Measurements from ENCODE around the gene TRMT44.
"Not testable (repeated sequence)": the region's sequence is repeated elsewhere in the genome, so short reads cannot be mapped to it uniquely, and the experiment has no call there.

TRMT44 gene

GRCh38 chr4:8420151-8420550, 20.4 kb upstream of the TRMT44 start:
- not testable (repeated sequence) for H3K27me3 ChIP-seq (ENCODE audit: insufficient read depth, low read length); H3K4me1 ChIP-seq (ENCODE audit: insufficient read depth, low read length); H3K36me3 ChIP-seq (ENCODE audit: insufficient read depth, low read length); H3K9ac ChIP-seq (ENCODE audit: low read depth, low read length); H3K4me3 ChIP-seq (ENCODE audit: low read length); H3K27ac ChIP-seq (ENCODE audit: low read depth, low read length); H3K9me3 ChIP-seq (ENCODE audit: insufficient read depth, low read depth, low read length)

GRCh38 chr4:8422327-8422726, 18.2 kb upstream of the TRMT44 start:
- Histone ChIP-seq H3K27me3 (ENCODE audit: insufficient read depth, low read length) (no peaks in the 10 kb centered on the region), H3K27ac (ENCODE audit: low read depth, low read length) (no peak overlapping the region), H3K36me3 (ENCODE audit: insufficient read depth, low read length) (no peaks in the 10 kb centered on the region), H3K4me1 (ENCODE audit: insufficient read depth, low read length) (no peaks in the 10 kb centered on the region), H3K9ac (ENCODE audit: low read depth, low read length) (no peak overlapping the region), H3K4me3 (ENCODE audit: low read length) (no peak overlapping the region), H3K9me3 (ENCODE audit: insufficient read depth, low read depth, low read length) (no peaks in the 10 kb centered on the region)
- 86% methylated on average over 4 of the region's 4 CpGs for WGBS

GRCh38 chr4:8422786-8423185, 17.8 kb upstream of the TRMT44 start:
- Histone ChIP-seq H3K9ac (ENCODE audit: low read depth, low read length) (no peak overlapping the region), H3K27me3 (ENCODE audit: insufficient read depth, low read length) (no peaks in the 10 kb centered on the region), H3K4me3 (ENCODE audit: low read length) (no peak overlapping the region), H3K4me1 (ENCODE audit: insufficient read depth, low read length) (0 out of 2 replicates have a peak, but pooled peaks cover 1% of the 10 kb centered on the region), H3K9me3 (ENCODE audit: insufficient read depth, low read depth, low read length) (no peaks in the 10 kb centered on the region), H3K36me3 (ENCODE audit: insufficient read depth, low read length) (no peaks in the 10 kb centered on the region), H3K27ac (ENCODE audit: low read depth, low read length) (no peak overlapping the region)
- WGBS, result 87% methylated on average over 5 of the region's 5 CpGs

- H3K4me3 ChIP-seq (ENCODE audit: low read length), result peak overlapping the region; percentile 65
- 86% methylated on average over 17 of the region's 17 CpGs for WGBS
- H3K9ac ChIP-seq (ENCODE audit: low read depth, low read length), result no peak overlapping the region
These were observed 13.3 kb upstream of the TRMT44 start for GRCh38 chr4:8427262-8427661.

GRCh38 chr4:8427761-8428287, 12.8 kb upstream of the TRMT44 start:
- WGBS, result 7% methylated on average over 21 of the region's 21 CpGs
- Histone ChIP-seq H3K9ac (ENCODE audit: low read depth, low read length) (peak overlapping the region; percentile 50), H3K27me3 (ENCODE audit: insufficient read depth, low read length) (no peaks in the 10 kb centered on the region), H3K4me1 (ENCODE audit: insufficient read depth, low read length) (0 out of 2 replicates have a peak, but pooled peaks cover 2% of the 10 kb centered on the region), H3K4me3 (ENCODE audit: low read length) (peak overlapping the region; percentile 65), H3K9me3 (ENCODE audit: insufficient read depth, low read depth, low read length) (no peaks in the 10 kb centered on the region), H3K36me3 (ENCODE audit: insufficient read depth, low read length) (no peaks in the 10 kb centered on the region), H3K27ac (ENCODE audit: low read depth, low read length) (no peak overlapping the region)

More at GRCh38 chr4:8427262-8427661, 13.3 kb upstream of the TRMT44 start:
- Histone ChIP-seq H3K9me3 (ENCODE audit: insufficient read depth, low read depth, low read length) (no peaks in the 10 kb centered on the region), H3K27me3 (ENCODE audit: insufficient read depth, low read length) (no peaks in the 10 kb centered on the region), H3K4me1 (ENCODE audit: insufficient read depth, low read length) (0 out of 2 replicates have a peak, but pooled peaks cover 2% of the 10 kb centered on the region), H3K27ac (ENCODE audit: low read depth, low read length) (no peak overlapping the region), H3K36me3 (ENCODE audit: insufficient read depth, low read length) (no peaks in the 10 kb centered on the region)

GRCh38 chr4:8428288-8429097, 12.1 kb upstream of the TRMT44 start:
- Histone ChIP-seq H3K36me3 (ENCODE audit: insufficient read depth, low read length) (no peaks in the 10 kb centered on the region), H3K9me3 (ENCODE audit: insufficient read depth, low read depth, low read length) (no peaks in the 10 kb centered on the region), H3K27me3 (ENCODE audit: insufficient read depth, low read length) (no peaks in the 10 kb centered on the region), H3K4me3 (ENCODE audit: low read length) (peak overlapping the region; percentile 65), H3K27ac (ENCODE audit: low read depth, low read length) (no peak overlapping the region), H3K4me1 (ENCODE audit: insufficient read depth, low read length) (0 out of 2 replicates have a peak, but pooled peaks cover 2% of the 10 kb centered on the region), H3K9ac (ENCODE audit: low read depth, low read length) (peak overlapping the region; percentile 50; the same call in 1 of the 2 replicates)
- WGBS, result 3% methylated on average over 56 of the region's 56 CpGs

- Histone ChIP-seq H3K27ac (ENCODE audit: low read depth, low read length) (no peak overlapping the region), H3K36me3 (ENCODE audit: insufficient read depth, low read length) (no peaks in the 10 kb centered on the region), H3K9ac (ENCODE audit: low read depth, low read length) (no peak overlapping the region), H3K9me3 (ENCODE audit: insufficient read depth, low read depth, low read length) (no peaks in the 10 kb centered on the region), H3K27me3 (ENCODE audit: insufficient read depth, low read length) (no peaks in the 10 kb centered on the region), H3K4me3 (ENCODE audit: low read length) (no peak overlapping the region), H3K4me1 (ENCODE audit: insufficient read depth, low read length) (0 out of 2 replicates have a peak, but pooled peaks cover 2% of the 10 kb centered on the region)
- 92% methylated on average over 5 of the region's 5 CpGs for WGBS
These were observed 9.0 kb upstream of the TRMT44 start for GRCh38 chr4:8431553-8431952.

GRCh38 chr4:8433136-8433535, 7.4 kb upstream of the TRMT44 start:
- 99% methylated on average over 5 of the region's 5 CpGs for WGBS
- Histone ChIP-seq H3K36me3 (ENCODE audit: insufficient read depth, low read length) (no peaks in the 10 kb centered on the region), H3K27me3 (ENCODE audit: insufficient read depth, low read length) (no peaks in the 10 kb centered on the region), H3K9me3 (ENCODE audit: insufficient read depth, low read depth, low read length) (no peaks in the 10 kb centered on the region), H3K4me3 (ENCODE audit: low read length) (no peak overlapping the region), H3K4me1 (ENCODE audit: insufficient read depth, low read length) (peaks cover 11% of the 10 kb centered on the region; the same call in 1 of the 2 replicates), H3K9ac (ENCODE audit: low read depth, low read length) (no peak overlapping the region), H3K27ac (ENCODE audit: low read depth, low read length) (no peak overlapping the region)

- Histone ChIP-seq H3K9me3 (ENCODE audit: insufficient read depth, low read depth, low read length) (peaks cover under 1% of the 10 kb centered on the region; the same call in 1 of the 2 replicates), H3K9ac (ENCODE audit: low read depth, low read length) (no peak overlapping the region), H3K4me1 (ENCODE audit: insufficient read depth, low read length) (peaks cover 11% of the 10 kb centered on the region; the same call in 1 of the 2 replicates), H3K4me3 (ENCODE audit: low read length) (no peak overlapping the region), H3K27me3 (ENCODE audit: insufficient read depth, low read length) (no peaks in the 10 kb centered on the region), H3K36me3 (ENCODE audit: insufficient read depth, low read length) (no peaks in the 10 kb centered on the region), H3K27ac (ENCODE audit: low read depth, low read length) (no peak overlapping the region)
- 84% methylated on average over 21 of the region's 21 CpGs for WGBS
These were observed 6.1 kb upstream of the TRMT44 start for GRCh38 chr4:8434251-8435073.

GRCh38 chr4:8435656-8436121, 4.9 kb upstream of the TRMT44 start:
- WGBS, result 68% methylated on average over 5 of the region's 5 CpGs
- Histone ChIP-seq H3K4me3 (ENCODE audit: low read length) (no peak overlapping the region), H3K4me1 (ENCODE audit: insufficient read depth, low read length) (peaks cover 11% of the 10 kb centered on the region; the same call in 1 of the 2 replicates), H3K36me3 (ENCODE audit: insufficient read depth, low read length) (no peaks in the 10 kb centered on the region), H3K9ac (ENCODE audit: low read depth, low read length) (no peak overlapping the region), H3K9me3 (ENCODE audit: insufficient read depth, low read depth, low read length) (peaks cover 5% of the 10 kb centered on the region; the same call in 1 of the 2 replicates), H3K27ac (ENCODE audit: low read depth, low read length) (no peak overlapping the region), H3K27me3 (ENCODE audit: insufficient read depth, low read length) (no peaks in the 10 kb centered on the region)

GRCh38 chr4:8437281-8437680, 3.3 kb upstream of the TRMT44 start:
- H3K9ac ChIP-seq (ENCODE audit: low read depth, low read length), result peak overlapping the region; percentile 11
- peaks cover 5% of the 10 kb centered on the region; the same call in 1 of the 2 replicates for H3K9me3 ChIP-seq (ENCODE audit: insufficient read depth, low read depth, low read length)
- peaks cover 11% of the 10 kb centered on the region; the same call in 1 of the 2 replicates for H3K4me1 ChIP-seq (ENCODE audit: insufficient read depth, low read length)
- no peaks in the 10 kb centered on the region for H3K27me3 ChIP-seq (ENCODE audit: insufficient read depth, low read length)
- no peaks in the 10 kb centered on the region for H3K36me3 ChIP-seq (ENCODE audit: insufficient read depth, low read length)
- H3K27ac ChIP-seq (ENCODE audit: low read depth, low read length), result peak overlapping the region; percentile 71
- WGBS, result 44% methylated on average over 13 of the region's 13 CpGs
- H3K4me3 ChIP-seq (ENCODE audit: low read length), result peak overlapping the region; percentile 24

All from HUES64 (cell line).